HG03378 (cell line): ENCODE results near the gene CCL4L2.
A peak's percentile ranks its signal among the peaks of the same experiment; 100 is the strongest.
"Not testable (repeated sequence)": the region's sequence is repeated elsewhere in the genome, so short reads cannot be mapped to it uniquely, and the experiment has no call there.

Experiments used
- ATAC-seq: cut with Tn5 transposase; IDR thresholded peaks from one replicate; pipeline ENCODE4 v1.9.1; 2021; ENCODE audit warnings: mild to moderate bottlenecking, moderate library complexity; ENCODE audit not compliant: unreplicated experiment

CCL4L2 gene

DNA sequence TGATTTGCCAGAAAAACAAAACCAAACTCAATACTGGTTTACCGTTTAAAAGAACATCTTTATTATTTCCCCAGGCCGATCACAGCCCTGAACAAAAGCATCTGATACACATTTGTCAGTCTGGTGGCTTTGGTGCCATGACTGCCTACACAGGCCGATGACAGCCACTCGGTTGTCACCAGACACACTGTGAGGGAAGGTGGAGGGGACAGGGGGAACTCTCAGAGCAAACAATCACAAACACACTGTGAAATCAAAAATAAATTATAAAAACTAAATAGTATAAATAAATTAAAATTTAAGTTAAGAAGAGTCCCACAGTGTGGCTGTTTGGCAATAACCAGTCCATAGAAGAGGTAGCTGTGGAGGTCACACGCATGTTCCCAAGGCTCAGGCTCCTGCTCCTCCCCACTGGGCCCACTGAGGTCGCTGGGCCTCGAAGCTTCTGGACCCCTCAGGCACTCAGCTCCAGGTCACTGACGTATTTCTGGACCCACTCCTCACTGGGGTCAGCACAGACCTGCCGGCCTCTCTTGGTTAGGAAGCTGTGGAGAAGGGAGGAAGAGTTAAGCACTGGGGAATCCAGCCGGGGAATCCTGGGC lies 15.9 kb upstream of the CCL4L2 start:
- ATAC-seq, result not testable (repeated sequence)

DNA sequence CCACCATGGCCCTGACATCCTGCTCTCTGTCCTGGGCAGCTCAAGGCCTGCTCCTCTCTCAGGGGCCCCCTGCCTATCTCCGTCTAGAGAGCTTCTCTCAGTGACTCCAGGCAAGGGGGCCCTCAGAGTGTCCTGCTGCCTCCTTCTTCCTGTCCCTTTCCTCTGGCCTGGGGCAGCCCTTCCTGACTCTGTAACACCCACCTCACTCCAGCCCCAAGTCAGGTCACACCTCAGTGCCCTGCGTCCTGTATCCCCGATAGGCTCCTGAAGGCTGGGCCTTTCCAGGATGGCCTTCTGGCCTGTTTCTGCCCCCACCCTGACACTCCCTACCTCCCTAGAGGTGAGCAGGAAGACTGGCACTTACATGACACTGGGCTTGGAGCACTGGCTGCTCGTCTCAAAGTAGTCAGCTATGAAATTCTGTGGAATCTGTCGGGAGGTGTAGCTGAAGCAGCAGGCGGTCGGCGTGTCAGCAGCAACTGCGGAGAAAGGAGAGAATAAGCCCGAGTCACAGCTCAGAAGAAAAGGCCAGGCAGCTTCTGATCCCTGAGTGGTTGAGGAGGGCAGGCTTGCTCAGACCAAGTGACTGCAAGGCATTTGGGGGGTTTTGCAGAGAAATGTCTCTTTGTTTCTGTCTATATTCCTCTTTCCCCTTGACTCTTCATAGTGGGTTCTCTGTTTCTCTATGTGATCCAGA lies 15.3 kb upstream of the CCL4L2 start:
- ATAC-seq, result no peak

DNA sequence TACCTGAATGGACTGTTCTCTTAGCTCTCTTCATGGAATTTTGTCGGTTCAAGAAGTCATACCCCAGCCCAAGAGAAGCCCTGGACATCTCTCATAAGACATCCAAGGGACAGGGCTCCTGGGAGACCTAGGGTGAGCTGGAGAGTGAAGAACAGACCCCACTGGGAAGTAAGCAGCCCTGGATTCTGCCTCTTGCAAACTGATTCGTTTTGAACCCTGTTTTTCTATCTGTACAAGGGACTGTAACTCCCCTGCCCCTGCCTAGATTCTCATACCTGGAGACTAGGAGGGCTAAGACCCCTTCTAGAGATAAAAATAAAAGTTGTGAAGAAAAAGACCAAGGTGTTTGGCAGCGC lies 14.8 kb upstream of the CCL4L2 start:
- no peak for ATAC-seq

DNA sequence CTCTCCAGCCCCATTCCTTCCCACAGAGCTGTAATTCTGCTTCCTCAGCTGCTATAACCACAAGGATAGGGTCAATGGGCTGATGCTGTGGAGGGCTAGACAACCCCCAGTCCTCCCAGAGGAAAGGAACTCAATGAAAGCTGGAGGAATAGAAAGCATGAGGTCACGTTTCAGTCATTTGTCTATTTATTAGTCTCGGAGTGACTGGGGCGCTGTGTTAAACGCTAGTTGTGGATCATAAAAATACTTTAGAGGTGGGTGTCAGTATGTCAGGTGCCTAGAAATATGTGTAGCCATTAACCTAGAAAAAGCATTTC lies 13.5 kb upstream of the CCL4L2 start:
- ATAC-seq, result no peak

- peak; percentile 29 for ATAC-seq
These were observed 11.9 kb upstream of the CCL4L2 start for GRCh38 chr17:36198831-36199465.

DNA sequence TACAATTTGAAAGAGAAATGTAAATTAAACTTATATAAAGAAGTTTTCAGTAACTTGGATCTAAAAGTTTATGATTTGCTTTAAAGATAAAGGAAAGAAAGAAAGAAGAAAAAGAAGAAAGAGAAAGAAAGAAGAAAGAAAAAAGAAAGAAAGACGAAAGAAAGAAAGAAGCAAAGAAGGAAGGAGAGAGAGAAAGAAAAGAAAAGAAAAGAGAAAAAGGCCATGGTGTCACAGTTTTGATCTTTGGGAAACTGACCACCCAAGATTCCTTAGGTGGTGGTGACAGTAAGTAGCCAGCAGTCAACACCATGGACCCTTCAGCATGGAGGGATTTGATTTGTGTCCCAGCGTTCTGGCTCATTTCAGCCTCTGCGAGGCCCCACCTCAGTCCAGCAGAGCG lies 9.8 kb upstream of the CCL4L2 start:
- ATAC-seq, result not testable (repeated sequence)

- ATAC-seq, result not testable (repeated sequence)
These were observed 9.4 kb upstream of the CCL4L2 start for GRCh38 chr17:36201506-36201905.

GRCh38 chr17:36203335-36203734 lies 7.5 kb upstream of the CCL4L2 start:
- ATAC-seq, result no peak

DNA sequence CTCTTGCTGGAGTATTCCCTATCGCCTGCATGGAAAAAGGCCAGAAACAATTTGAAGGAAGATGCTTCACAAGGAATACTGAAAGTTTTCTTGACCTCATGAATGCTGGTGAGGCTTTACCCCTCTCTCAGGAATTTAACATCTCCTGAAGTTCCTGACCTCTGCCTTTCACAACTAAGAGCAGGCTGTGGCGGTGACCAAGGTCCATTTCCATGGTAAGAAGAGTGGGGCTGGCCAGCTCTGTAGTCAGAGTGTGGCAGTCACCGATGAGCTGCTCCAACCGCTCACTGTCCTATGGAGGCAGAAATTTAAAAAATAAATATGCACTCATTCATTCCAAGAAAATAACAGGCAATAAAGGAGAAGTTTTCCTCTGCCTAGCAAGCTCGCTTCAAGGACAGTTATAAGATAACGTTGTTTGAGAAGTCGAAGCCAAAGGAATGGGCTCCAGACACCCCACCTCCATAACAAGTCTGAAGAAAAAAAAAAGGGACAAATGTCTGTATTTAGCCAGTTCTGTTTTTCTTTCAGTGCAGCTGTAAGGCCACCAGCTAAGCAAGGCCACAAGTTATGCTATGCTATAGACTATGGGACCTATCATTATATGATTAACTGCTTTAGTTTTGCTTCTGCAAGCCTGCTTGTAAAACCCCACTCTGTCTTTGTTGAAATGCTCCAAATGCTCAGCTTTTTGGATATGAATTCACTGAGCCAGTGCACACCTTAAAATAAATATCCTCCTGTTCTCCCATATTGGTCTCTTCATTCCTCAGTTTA lies 6.0 kb upstream of the CCL4L2 start:
- ATAC-seq, result no peak

GRCh38 chr17:36205637-36206485 lies 5.0 kb upstream of the CCL4L2 start:
- ATAC-seq, result no peak

DNA sequence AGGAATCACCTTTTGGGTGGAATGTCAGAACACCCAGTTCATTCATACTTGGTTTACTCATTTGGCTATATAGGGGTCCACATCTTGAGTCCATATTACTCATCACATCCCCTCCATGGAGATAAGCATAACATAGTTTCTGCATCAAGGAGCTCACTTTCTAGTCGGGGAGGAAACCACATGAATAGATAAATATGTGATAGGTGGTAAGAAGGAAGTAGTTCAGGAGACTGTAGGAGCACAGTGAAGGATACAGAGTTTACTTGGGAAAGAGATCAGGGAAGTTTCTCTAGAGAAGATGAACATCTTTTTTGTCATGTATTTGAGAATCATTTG lies 4.4 kb upstream of the CCL4L2 start:
- ATAC-seq, result not testable (repeated sequence)

- ATAC-seq, result not testable (repeated sequence)
These were observed 3.5 kb upstream of the CCL4L2 start for GRCh38 chr17:36207383-36207782.

- no peak for ATAC-seq
These were observed 1.3 kb upstream of the CCL4L2 start for GRCh38 chr17:36209575-36209974.

- not testable (repeated sequence) for ATAC-seq
These were observed 815 bp downstream of the CCL4L2 start for GRCh38 chr17:36211484-36212271.

DNA sequence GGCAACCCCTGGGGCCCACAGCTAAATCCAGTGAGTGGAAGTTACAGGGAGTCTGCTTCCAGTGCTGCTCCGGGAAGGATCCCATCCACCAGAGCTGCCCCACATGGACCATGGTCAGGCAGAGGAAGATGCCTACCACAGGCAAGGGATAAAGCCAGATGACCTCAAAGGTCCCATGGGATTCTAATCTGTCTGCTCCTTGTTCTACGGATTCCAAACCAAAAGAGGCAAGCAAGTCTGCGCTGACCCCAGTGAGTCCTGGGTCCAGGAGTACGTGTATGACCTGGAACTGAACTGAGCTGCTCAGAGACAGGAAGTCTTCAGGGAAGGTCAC lies 1.4 kb downstream of the CCL4L2 start:
- no peak for ATAC-seq

DNA sequence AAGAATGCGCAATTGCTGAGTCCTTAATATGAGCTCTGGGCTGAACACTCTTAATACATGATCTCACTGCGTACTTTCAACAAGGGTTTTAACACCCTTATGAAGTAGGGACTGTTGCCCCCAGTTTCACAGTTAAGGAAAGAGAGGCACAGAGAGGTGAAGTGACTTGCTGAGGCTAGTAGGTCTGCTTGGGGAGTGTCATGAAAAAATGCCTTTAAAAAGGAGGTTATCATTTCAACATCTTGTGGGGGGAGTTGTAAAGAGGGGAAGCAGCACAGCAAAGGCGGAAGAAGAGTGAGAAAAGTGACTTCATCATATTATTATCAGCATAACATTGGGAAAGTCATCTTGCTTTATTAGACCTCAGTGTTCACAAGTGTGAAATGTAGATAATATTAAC lies 2.1 kb downstream of the CCL4L2 start:
- no peak for ATAC-seq

- no peak for ATAC-seq
These were observed 2.8 kb downstream of the CCL4L2 start for GRCh38 chr17:36213695-36214094.

- ATAC-seq, result no peak
These were observed 4.1 kb downstream of the CCL4L2 start for GRCh38 chr17:36214918-36215317.

- not testable (repeated sequence) for ATAC-seq
These were observed 4.8 kb downstream of the CCL4L2 start for GRCh38 chr17:36215406-36216308.
